Esophagus mucosa (tissue), 1 donor: Measurements from ENCODE around the gene ABCF2. TPM values are rescaled to one million over a fixed set of nuclear protein-coding genes. Genes with fewer than 3 reads are reported as not detected.

Experiments
- ATAC-seq: fragments of 200-7000 bp; cut with Tn5 transposase; one replicate; pipeline ENCODE4 v1.9.1; 2020
- total RNA-seq: library from RNA; stranded (reverse); gene quantifications from one replicate; pipeline ENCODE4 v1.2.4, GENCODE V29; 2023
- donor health status: DM: yes; HTN: yes; CAD: no.

ABCF2 gene
- total RNA-seq, 1 donor from 2014 or later: 25.7 TPM

- ATAC-seq: peak; percentile 90
Measured at GRCh38 chr7:151172273-151173141, 54.5 kb downstream of the ABCF2 start.

- no peak for ATAC-seq
Measured at GRCh38 chr7:151168787-151169162, 58.2 kb downstream of the ABCF2 start.

GRCh38 chr7:151168003-151168786 lies 58.8 kb downstream of the ABCF2 start:
- ATAC-seq: peak; percentile 59

GRCh38 chr7:151167197-151167961 lies 59.6 kb downstream of the ABCF2 start, which contains the start of gene GBX1:
TSS of gene GBX1 (minus strand) at chr7:151167694. CDS start at chr7:151167548, 146 bp downstream.
- peak; percentile 53 for ATAC-seq

- peak; percentile 13 for ATAC-seq
Measured at GRCh38 chr7:151166629-151167196, 60.3 kb downstream of the ABCF2 start.

Other genes with a start within 250 kb of the ABCF2 start
- gene KCNH2, start 248.9 kb downstream of the ABCF2 start, total RNA-seq: 0.20 TPM
- gene NOS3, start 236.2 kb downstream of the ABCF2 start, total RNA-seq: 3.1 TPM
- gene ATG9B, start 202.7 kb downstream of the ABCF2 start, total RNA-seq: 16.7 TPM
- gene ABCB8, start 198.8 kb downstream of the ABCF2 start, total RNA-seq: 25.1 TPM
- 0.52 TPM for gene ASIC3, start 178.7 kb downstream of the ABCF2 start, total RNA-seq
- gene CDK5, start 169.3 kb downstream of the ABCF2 start, total RNA-seq: 11.4 TPM
- gene SLC4A2, start 167.6 kb downstream of the ABCF2 start, total RNA-seq: 35.9 TPM
- gene FASTK, start 146.4 kb downstream of the ABCF2 start, total RNA-seq: 55.5 TPM
- 23.2 TPM for gene TMUB1, start 143.7 kb downstream of the ABCF2 start, total RNA-seq
- 76.1 TPM for gene AGAP3, start 140.7 kb downstream of the ABCF2 start, total RNA-seq
- gene GBX1, start 59.5 kb downstream of the ABCF2 start, total RNA-seq: not detected
- gene ASB10, start 40.0 kb downstream of the ABCF2 start, total RNA-seq: not detected
- not detected for gene H2BK1, start 16.7 kb downstream of the ABCF2 start, total RNA-seq
- 10.9 TPM for gene CHPF2, start 5.3 kb upstream of the ABCF2 start, total RNA-seq
- gene SMARCD3, start 21.5 kb upstream of the ABCF2 start, total RNA-seq: 6.7 TPM
- gene NUB1, start 114.6 kb upstream of the ABCF2 start, total RNA-seq: 19.8 TPM
- gene WDR86, start 182.8 kb upstream of the ABCF2 start, total RNA-seq: 0.48 TPM
- not detected for gene CRYGN, start 212.9 kb upstream of the ABCF2 start, total RNA-seq